ENCODE measurements around the gene CROCC.

Gene CROCC

GRCh38 chr1:16969057-16969611 lies 47.4 kb downstream of the CROCC start (continued):
- TF ChIP-seq CREB5 (CRISPR knock-in tag; IDR thresholded peaks at IDR 0.05; ENCODE audit: low read depth) (no peak), ARNTL (CRISPR knock-in tag; IDR thresholded peaks at IDR 0.05; ENCODE audit: borderline replicate concordance, low read depth) (no peak), PPARA (CRISPR knock-in tag; IDR thresholded peaks at IDR 0.05; ENCODE audit: borderline replicate concordance) (no peak), ESRRG (CRISPR knock-in tag; IDR thresholded peaks at IDR 0.05) (no peak), GLIS3 (CRISPR knock-in tag; IDR thresholded peaks at IDR 0.05) (no peak), CSRNP3 (CRISPR knock-in tag; IDR thresholded peaks at IDR 0.05) (no peak), BACH2 (CRISPR knock-in tag; IDR thresholded peaks at IDR 0.05; ENCODE audit: borderline replicate concordance) (no peak), ZNF8 (CRISPR knock-in tag; IDR thresholded peaks at IDR 0.05) (no peak), ZC3H10 (CRISPR knock-in tag; IDR thresholded peaks at IDR 0.05) (no peak)

- no peak for TF ChIP-seq ZNF8 (CRISPR knock-in tag; IDR thresholded peaks at IDR 0.05)
- no peak for TF ChIP-seq ARNTL (CRISPR knock-in tag; IDR thresholded peaks at IDR 0.05; ENCODE audit: borderline replicate concordance, low read depth)
- no peak for TF ChIP-seq PATZ1 (CRISPR knock-in tag; IDR thresholded peaks at IDR 0.05; ENCODE audit: borderline replicate concordance)
- ATAC-seq: no peak
Observed at GRCh38 chr1:16969651-16970050, 47.9 kb downstream of the CROCC start.

- ATAC-seq: no peak
- TF ChIP-seq SNAI2 (CRISPR knock-in tag; IDR thresholded peaks at IDR 0.05): no peak
- no peak for TF ChIP-seq ZC3H10 (CRISPR knock-in tag; IDR thresholded peaks at IDR 0.05)
- no peak for TF ChIP-seq GLIS3 (CRISPR knock-in tag; IDR thresholded peaks at IDR 0.05)
- no peak for TF ChIP-seq TCF4 (CRISPR knock-in tag; IDR thresholded peaks at IDR 0.05; ENCODE audit: borderline replicate concordance)
- no peak for TF ChIP-seq ZNF565 (CRISPR knock-in tag; conservative IDR thresholded peaks at IDR 0.05; ENCODE audit: low read depth)
- TF ChIP-seq POU6F1 (CRISPR knock-in tag; IDR thresholded peaks at IDR 0.05; ENCODE audit: borderline replicate concordance, low read depth): no peak
- TF ChIP-seq ISL1 (CRISPR knock-in tag; IDR thresholded peaks at IDR 0.05): no peak
- no peak for TF ChIP-seq TOX (CRISPR knock-in tag; IDR thresholded peaks at IDR 0.05; ENCODE audit: borderline replicate concordance)
Observed at GRCh38 chr1:16970132-16970910, 48.6 kb downstream of the CROCC start.

- ATAC-seq: peak; percentile 33
- TF ChIP-seq TSHZ2 (CRISPR knock-in tag; IDR thresholded peaks at IDR 0.05) (no peak), ARNTL (CRISPR knock-in tag; IDR thresholded peaks at IDR 0.05; ENCODE audit: borderline replicate concordance, low read depth) (no peak), ZFP3 (CRISPR knock-in tag; IDR thresholded peaks at IDR 0.05) (no peak)
Observed at GRCh38 chr1:16971341-16972188, 49.8 kb downstream of the CROCC start.

Data from SK-N-SH treated with all-trans-retinoic acid at 6 μM for 48 hours (cell line).